ENCODE measurements around the gene SLC22A8. TPM values are rescaled to one million over a fixed set of nuclear protein-coding genes. Genes with fewer than 3 reads are reported as not detected.

SLC22A8 gene
- total and polyA plus RNA-seq, 2 of the 13 experiments (the other 11 are each of a cell fraction or from before 2014, with no cell fraction given): 0.04 to 0.05 TPM

DNA sequence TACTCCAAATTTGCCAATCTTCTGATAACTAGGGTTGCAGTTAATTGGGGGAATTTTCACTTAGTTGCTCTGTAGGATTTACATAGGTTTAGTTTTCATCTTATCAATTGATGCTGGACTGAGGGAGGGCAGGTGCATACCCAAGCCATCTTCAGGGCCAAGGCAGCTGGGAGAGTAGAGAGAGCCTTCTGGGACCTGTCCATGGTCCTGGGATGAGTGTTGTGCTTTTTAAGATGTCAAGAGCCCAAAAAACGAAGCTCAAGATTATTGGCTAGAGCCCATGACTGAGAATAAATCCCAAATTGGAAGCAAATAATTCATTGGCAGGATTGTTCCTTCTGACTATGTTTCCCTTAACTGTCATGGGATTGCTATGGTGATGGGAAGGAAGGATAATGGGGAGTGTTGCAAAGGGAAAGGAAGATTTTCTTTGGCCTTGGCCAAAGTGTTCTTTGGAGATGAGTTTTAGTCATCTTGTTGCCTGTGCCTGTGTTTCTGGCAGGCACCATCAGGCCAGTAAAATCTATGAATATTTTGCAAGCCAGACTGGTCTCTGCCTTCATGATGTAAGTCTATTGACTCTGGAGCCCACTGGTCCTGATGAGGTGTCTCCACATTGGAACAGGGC, 35.4 kb downstream of the SLC22A8 start (continued):
- TF ChIP-seq PATZ1 (CRISPR knock-in tag; IDR thresholded peaks at IDR 0.05) (no peak), FOXK1 (CRISPR knock-in tag; IDR thresholded peaks at IDR 0.05; ENCODE audit: borderline replicate concordance, low read depth) (no peak), ZNF3 (CRISPR knock-in tag; IDR thresholded peaks at IDR 0.05) (no peak), MIER2 (CRISPR knock-in tag; IDR thresholded peaks at IDR 0.05) (peak; percentile 89), ZNF468 (CRISPR knock-in tag; IDR thresholded peaks at IDR 0.05) (no peak), ZNF709 (CRISPR knock-in tag; IDR thresholded peaks at IDR 0.05) (no peak), REST (IDR thresholded peaks at IDR 0.05; ENCODE audit: borderline replicate concordance in 1 of 2, low read depth in 1 of 2, low read length in 2 of 2) (peak; percentile 47 to 90), POLR2AphosphoS2 (IDR thresholded peaks at IDR 0.05; ENCODE audit: low read depth, low read length) (no peak), ZNF777 (CRISPR knock-in tag; IDR thresholded peaks at IDR 0.05) (no peak)

Data from HepG2 (cell line).